SK-N-SH (cell line): ENCODE data around the gene RFPL1. TPM values are rescaled to one million over a fixed set of nuclear protein-coding genes. Genes with fewer than 3 reads are reported as not detected.

Experiments
- CTCF ChIA-PET: fragments of 300-600, 350-600 bp; formaldehyde crosslinking; extraction: SDS; loops from one replicate; lab custom pipeline; 2021; lab: Yijun Ruan, JAX
- POLR2A ChIA-PET: fragments of 350-600 bp; sonication (Branson Sonifier 250); formaldehyde crosslinking; extraction: SDS; loops from one replicate; lab custom pipeline; 2020; ENCODE audit warnings: antibody characterized with exemption, inconsistent platforms; lab: Yijun Ruan, JAX
- DNase-seq: peaks from one replicate; pipeline ENCODE4 v3.0.0; 2012
- H2AFZ ChIP-seq: fragments of 200-600 bp; sonication (generic); 2 replicates; pipeline ENCODE4 v1.8.1; 2016; ENCODE audit warnings: antibody characterized with exemption, mild to moderate bottlenecking, low read depth
- H3F3A ChIP-seq: fragments of 200-600 bp; sonication (generic); replicated peaks from 2 replicates; pipeline ENCODE3; 2016; ENCODE audit warnings: antibody characterized with exemption, mild to moderate bottlenecking; ENCODE audit not compliant: insufficient read depth
- H3K27ac ChIP-seq, 2 experiments: fragments of 200-500 bp in 1 of 2; fragments of 200-600 bp in 1 of 2; sonication (Bioruptor generic) in 1 of 2; sonication (generic), shearing (Covaris generic) in 1 of 2; 2 replicates each; pipeline versions ENCODE4 v1.5.1 to v1.6.1; 2014 to 2016; ENCODE audit warnings: low read depth in 2 of 2, inconsistent platforms in 1 of 2, low read length in 1 of 2, mild to moderate bottlenecking in 1 of 2, mixed read lengths in 1 of 2
- H3K27me3 ChIP-seq: fragments of 200-600 bp; sonication (generic), shearing (Covaris generic); 2 replicates; pipeline ENCODE4 v1.6.1; 2016; ENCODE audit warnings: mixed run types; ENCODE audit not compliant: insufficient read depth
- H3K36me3 ChIP-seq, 2 experiments: fragments of 200-500 bp in 1 of 2; fragments of 200-600 bp in 1 of 2; sonication (Bioruptor generic) in 1 of 2; sonication (generic) in 1 of 2; replicated peaks in 1 of 2; 2 replicates each; pipeline versions ENCODE3 to v1.5.1; 2014 to 2016; ENCODE audit warnings: low read length in 1 of 2, mild to moderate bottlenecking in 1 of 2; ENCODE audit not compliant: insufficient read depth in 2 of 2, control insufficient read depth in 1 of 2
- H3K4me1 ChIP-seq, 2 experiments: fragments of 200-500 bp in 1 of 2; fragments of 200-600 bp in 1 of 2; sonication (Bioruptor generic) in 1 of 2; sonication (generic), shearing (Covaris generic) in 1 of 2; 2 replicates each; pipeline versions ENCODE4 v1.5.1 to v1.6.1; 2014 to 2016; ENCODE audit warnings: low read depth in 1 of 2, low read length in 1 of 2, mixed run types in 1 of 2; ENCODE audit not compliant: insufficient read depth in 2 of 2, control insufficient read depth in 1 of 2
- H3K4me2 ChIP-seq: fragments of 200-600 bp; sonication (generic), shearing (Covaris generic); 2 replicates; pipeline ENCODE4 v1.6.1; 2017; ENCODE audit warnings: mixed run types
- H3K4me3 ChIP-seq, 2 experiments: fragments of 200-500 bp in 1 of 2; fragments of 200-600 bp in 1 of 2; sonication (Bioruptor generic) in 1 of 2; sonication (generic), shearing (Covaris generic) in 1 of 2; 2 replicates each; pipeline versions ENCODE4 v1.5.1 to v1.8.1; 2014 to 2016; ENCODE audit warnings: low read depth in 2 of 2, inconsistent platforms in 1 of 2, low read length in 1 of 2, mild to moderate bottlenecking in 1 of 2, mixed read lengths in 1 of 2, moderate library complexity in 1 of 2
- H3K79me2 ChIP-seq: fragments of 200-600 bp; sonication (generic); 2 replicates; pipeline ENCODE4 v1.8.1; 2017; ENCODE audit warnings: mild to moderate bottlenecking; ENCODE audit not compliant: insufficient read depth
- H3K9ac ChIP-seq: fragments of 200-600 bp; sonication (generic); 2 replicates; pipeline ENCODE4 v1.6.1; 2017; ENCODE audit warnings: mixed run types
- H3K9me2 ChIP-seq: fragments of 200-600 bp; sonication (generic); 2 replicates; pipeline ENCODE4 v1.6.1; 2017; ENCODE audit warnings: mixed run types
- H3K9me3 ChIP-seq: fragments of 200-600 bp; sonication (generic); 2 replicates; pipeline ENCODE4 v1.6.1; 2017; ENCODE audit warnings: mixed run types, mild to moderate bottlenecking, moderate library complexity
- H4K20me1 ChIP-seq: fragments of 200-600 bp; sonication (generic); 2 replicates; pipeline ENCODE4 v1.6.1; 2017; ENCODE audit warnings: mild to moderate bottlenecking, mixed run types; ENCODE audit not compliant: insufficient read depth
- ELF1 ChIP-seq: IDR thresholded peaks from 2 replicates; pipeline ENCODE4 v1.4.0; 2012
- EP300 ChIP-seq, 2 experiments: IDR thresholded peaks; 2 replicates each; pipeline versions ENCODE4 v1.4.0 to v1.6.1; 2012; ENCODE audit warnings: borderline replicate concordance in 1 of 2, low read depth in 1 of 2, low read length in 1 of 2
- EZH2phosphoT487 ChIP-seq: fragments of 200-600 bp; sonication (generic); IDR thresholded peaks from 2 replicates; pipeline ENCODE4 v1.6.1; 2017; ENCODE audit warnings: low read depth, mixed run types, mild to moderate bottlenecking, antibody characterized with exemption, moderate library complexity, borderline replicate concordance
- FOXJ3 ChIP-seq: sonication (generic); formaldehyde crosslinking; IDR thresholded peaks from 2 replicates; pipeline ENCODE4 v1.5.1; 2020; ENCODE audit warnings: mild to moderate bottlenecking, missing genetic modification reagents
- FOXM1 ChIP-seq: IDR thresholded peaks from 2 replicates; pipeline ENCODE4 v1.4.0; 2012; ENCODE audit warnings: low read depth, mild to moderate bottlenecking
- GATA2 ChIP-seq: sonication (generic); formaldehyde crosslinking; IDR thresholded peaks from 2 replicates; pipeline ENCODE4 v1.5.0; 2020; ENCODE audit warnings: mild to moderate bottlenecking, missing genetic modification reagents
- JUND ChIP-seq: IDR thresholded peaks from 2 replicates; pipeline ENCODE4 v1.4.0; 2012
- MXI1 ChIP-seq: IDR thresholded peaks from 2 replicates; pipeline ENCODE4 v1.6.1; 2012; ENCODE audit warnings: mild to moderate bottlenecking, low read depth, low read length, improper control_type of control experiment
- NRF1 ChIP-seq: IDR thresholded peaks from 2 replicates; pipeline ENCODE4 v1.6.1; 2012; ENCODE audit warnings: low read depth, mild to moderate bottlenecking, low read length
- PBX3 ChIP-seq: IDR thresholded peaks from 2 replicates; pipeline ENCODE4; 2012
- RFX5 ChIP-seq: IDR thresholded peaks from 2 replicates; pipeline ENCODE4 v1.6.1; 2012; ENCODE audit warnings: mild to moderate bottlenecking, improper control_type of control experiment, low read length
- TAF1 ChIP-seq: IDR thresholded peaks from 2 replicates; pipeline ENCODE4 v1.6.1; 2012; ENCODE audit warnings: low read depth, mild to moderate bottlenecking, low read length, moderate library complexity, borderline replicate concordance
- TEAD4 ChIP-seq: IDR thresholded peaks from 2 replicates; pipeline ENCODE4 v1.4.0; 2012; ENCODE audit warnings: mild to moderate bottlenecking, borderline replicate concordance; ENCODE audit not compliant: insufficient read depth
- YY1 ChIP-seq: IDR thresholded peaks from 2 replicates; pipeline ENCODE4 v1.4.0; 2012; ENCODE audit warnings: low read depth, mild to moderate bottlenecking
- WGBS: methylation state at CpG from one replicate; pipeline ENCODE4 v1.1.6; 2017; ENCODE audit warnings: low lambda C conversion rate; 5-methylcytosine and 5-hydroxymethylcytosine counted together
- polyA plus RNA-seq, 3 experiments: library from polyadenylated mRNA; depleted of rRNA; stranded (reverse); fragments of >200 nt; gene quantifications; 2 replicates each; pipeline ENCODE4 v1.2.3, GENCODE V29; 2012
- TF ChIP-seq, protein P1 (sequence below): IDR thresholded peaks from 2 replicates; pipeline ENCODE4 v1.4.0; 2012; ENCODE audit warnings: low read depth, borderline replicate concordance

RFPL1 gene
- polyA plus RNA-seq, 1 of the 3 experiments (the other 2 are of a cell fraction), result not detected

DNA sequence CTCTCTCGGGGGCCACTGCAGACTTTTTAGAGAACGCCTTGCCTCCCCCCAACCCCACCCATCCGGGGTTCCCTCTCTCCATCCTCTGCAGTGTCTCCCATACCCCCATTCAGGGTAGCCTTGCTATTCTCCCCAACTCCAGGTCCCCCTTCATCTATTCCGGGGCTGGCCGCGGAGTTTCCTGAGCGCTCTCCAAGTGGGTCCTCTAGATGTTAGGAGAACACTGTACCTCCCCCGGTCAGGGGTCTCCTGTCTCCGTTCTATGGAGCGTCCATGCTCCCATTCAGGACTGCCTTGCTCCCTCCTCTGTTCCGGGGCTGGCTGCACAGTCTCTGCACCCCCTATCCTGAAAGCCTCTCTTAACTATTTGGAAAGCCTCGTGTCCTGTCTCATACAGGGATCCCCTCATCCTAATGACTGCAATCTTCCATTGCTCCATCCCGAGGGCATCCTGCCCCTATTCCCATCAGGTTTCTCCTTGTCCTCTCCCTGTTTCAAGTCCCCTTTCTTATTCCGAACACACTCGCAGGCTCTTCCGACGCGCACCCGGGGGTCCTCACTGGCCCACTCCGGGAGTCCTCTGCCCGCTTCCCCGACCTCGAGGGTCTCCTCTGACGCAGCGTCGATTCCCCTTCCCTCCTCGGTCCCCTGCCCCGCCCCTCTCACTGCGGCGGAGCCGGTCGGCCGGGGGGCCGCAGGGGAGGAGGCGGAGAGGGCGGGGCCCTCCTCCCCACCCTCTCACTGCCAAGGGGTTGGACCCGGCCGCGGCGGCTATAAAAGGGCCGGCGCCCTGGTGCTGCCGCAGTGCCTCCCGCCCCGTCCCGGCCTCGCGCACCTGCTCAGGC, 41.3 kb downstream of the RFPL1 start, which contains the start of gene NEFH:
Gene NEFH (plus strand): TSS at position 802 of the 845 bp plus-strand sequence. CDS start 45 bp downstream, outside the sequence.
- H4K20me1 ChIP-seq, result 0 out of 2 replicates have a peak, but pooled peaks cover 5% of the 10 kb centered on the region
- H2AFZ ChIP-seq, result peak within 1 kb of the TSS; percentile 41; the same call in 1 of the 2 replicates
- 16% methylated on average over 30 of the region's 48 CpGs for WGBS
- peak within 1 kb of the TSS; percentile 41 to 47; a peak in 3 of 4 replicates for H3K4me3 ChIP-seq
- peak; percentile 91 for DNase-seq
- H3K27me3 ChIP-seq, result peaks cover 9% of the 10 kb centered on the region; the same call in 1 of the 2 replicates
- peak within 1 kb of the TSS in 1 of 2 experiments; percentile 23; a peak in 1 of 4 replicates for H3K27ac ChIP-seq
- no peak within 1 kb of the TSS for H3K9ac ChIP-seq
- TF ChIP-seq GATA2 (CRISPR knock-in tag), result no peak
- TF ChIP-seq EZH2phosphoT487, result no peak
- no peak for TF ChIP-seq ELF1
- H3K4me2 ChIP-seq, result peak within 1 kb of the TSS; percentile 75
- H3K4me1 ChIP-seq, result peaks cover 0 to 32% of the 10 kb centered on the region in 2 experiments; a peak in 1 of 4 replicates
- ChIA-PET CTCF (interaction anchor here (0.9 to 3.0 kb wide), 6 partner anchors 9 to 85 kb away, joined by 3 to 12 read pairs (median 4); no protein-coding TSS in a partner anchor), POLR2A (interaction anchor here (0.9 to 1.7 kb wide), 4 partner anchors 8 to 74 kb away, joined by 4 to 13 read pairs (median 5); partner anchors contain the start of gene THOC5)
- no peaks in the 10 kb centered on the region for H3F3A ChIP-seq
- no peaks in the 10 kb centered on the region for H3K79me2 ChIP-seq
- no peaks in the 10 kb centered on the region for H3K9me3 ChIP-seq
- no peaks in the 10 kb centered on the region for H3K9me2 ChIP-seq
- H3K36me3 ChIP-seq, result no peaks in the 10 kb centered on the region

- CTCF ChIA-PET, result interaction anchor here (0.7 to 3.0 kb wide), 9 partner anchors 9 to 91 kb away, joined by 3 to 12 read pairs (median 6); partner anchors contain the start of genes AP1B1 and THOC5
- no peaks in the 10 kb centered on the region for H3K9me2 ChIP-seq
- peaks cover 0 to 32% of the 10 kb centered on the region in 2 experiments; a peak in 1 of 4 replicates for H3K4me1 ChIP-seq
- TF ChIP-seq FOXJ3 (CRISPR knock-in tag) (no peak), MXI1 (no peak), ELF1 (no peak), TAF1 (no peak), PBX3 (no peak), JUND (no peak), YY1 (no peak), RFX5 (no peak), FOXM1 (no peak), NRF1 (no peak), EP300 (IDR thresholded peaks at IDR 0.05; ENCODE audit: borderline replicate concordance in 1 of 2, low read depth in 1 of 2, low read length in 1 of 2) (no peak), TEAD4 (no peak)
- TF ChIP-seq, protein P1, sequence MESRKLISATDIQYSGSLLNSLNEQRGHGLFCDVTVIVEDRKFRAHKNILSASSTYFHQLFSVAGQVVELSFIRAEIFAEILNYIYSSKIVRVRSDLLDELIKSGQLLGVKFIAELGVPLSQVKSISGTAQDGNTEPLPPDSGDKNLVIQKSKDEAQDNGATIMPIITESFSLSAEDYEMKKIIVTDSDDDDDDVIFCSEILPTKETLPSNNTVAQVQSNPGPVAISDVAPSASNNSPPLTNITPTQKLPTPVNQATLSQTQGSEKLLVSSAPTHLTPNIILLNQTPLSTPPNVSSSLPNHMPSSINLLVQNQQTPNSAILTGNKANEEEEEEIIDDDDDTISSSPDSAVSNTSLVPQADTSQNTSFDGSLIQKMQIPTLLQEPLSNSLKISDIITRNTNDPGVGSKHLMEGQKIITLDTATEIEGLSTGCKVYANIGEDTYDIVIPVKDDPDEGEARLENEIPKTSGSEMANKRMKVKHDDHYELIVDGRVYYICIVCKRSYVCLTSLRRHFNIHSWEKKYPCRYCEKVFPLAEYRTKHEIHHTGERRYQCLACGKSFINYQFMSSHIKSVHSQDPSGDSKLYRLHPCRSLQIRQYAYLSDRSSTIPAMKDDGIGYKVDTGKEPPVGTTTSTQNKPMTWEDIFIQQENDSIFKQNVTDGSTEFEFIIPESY, result no peak
- TF ChIP-seq, all 33 proteins: peak for 0
- 26% methylated on average over 16 of the region's 39 CpGs for WGBS
- DNase-seq, result no peak
- Histone ChIP-seq H3F3A (no peaks in the 10 kb centered on the region), H4K20me1 (0 out of 2 replicates have a peak, but pooled peaks cover 5% of the 10 kb centered on the region), H3K9me3 (no peaks in the 10 kb centered on the region), H3K4me2 (peak overlapping the region; percentile 75), H3K79me2 (no peaks in the 10 kb centered on the region), H3K9ac (no peak overlapping the region), H3K36me3 (no peaks in the 10 kb centered on the region), H2AFZ (no peak overlapping the region), H3K27ac (peak overlapping the region in 1 of 2 experiments; percentile 23; a peak in 1 of 4 replicates), H3K4me3 (peak overlapping the region; percentile 41 to 47; a peak in 3 of 4 replicates), H3K27me3 (peaks cover 9% of the 10 kb centered on the region; the same call in 1 of the 2 replicates)
- POLR2A ChIA-PET, result interaction anchor here (0.8 to 1.7 kb wide), 7 partner anchors 8 to 137 kb away, joined by 3 to 13 read pairs (median 5); partner anchors contain the start of gene THOC5
Observed at GRCh38 chr22:29480262-29480511, 41.8 kb downstream of the RFPL1 start.
